ENCODE data around the gene TANGO2. TPM values are rescaled to one million over a fixed set of nuclear protein-coding genes. Genes with fewer than 3 reads are reported as not detected.

TANGO2 gene
- total RNA-seq, 2 donors from 2014 or later, result 10.5 to 19.7 TPM

GRCh38 chr22:20035375-20036083 is 14.6 kb downstream of the TANGO2 start:
- no peak for TF ChIP-seq POLR2A (IDR thresholded peaks at IDR 0.05)
- TF ChIP-seq, protein P1, sequence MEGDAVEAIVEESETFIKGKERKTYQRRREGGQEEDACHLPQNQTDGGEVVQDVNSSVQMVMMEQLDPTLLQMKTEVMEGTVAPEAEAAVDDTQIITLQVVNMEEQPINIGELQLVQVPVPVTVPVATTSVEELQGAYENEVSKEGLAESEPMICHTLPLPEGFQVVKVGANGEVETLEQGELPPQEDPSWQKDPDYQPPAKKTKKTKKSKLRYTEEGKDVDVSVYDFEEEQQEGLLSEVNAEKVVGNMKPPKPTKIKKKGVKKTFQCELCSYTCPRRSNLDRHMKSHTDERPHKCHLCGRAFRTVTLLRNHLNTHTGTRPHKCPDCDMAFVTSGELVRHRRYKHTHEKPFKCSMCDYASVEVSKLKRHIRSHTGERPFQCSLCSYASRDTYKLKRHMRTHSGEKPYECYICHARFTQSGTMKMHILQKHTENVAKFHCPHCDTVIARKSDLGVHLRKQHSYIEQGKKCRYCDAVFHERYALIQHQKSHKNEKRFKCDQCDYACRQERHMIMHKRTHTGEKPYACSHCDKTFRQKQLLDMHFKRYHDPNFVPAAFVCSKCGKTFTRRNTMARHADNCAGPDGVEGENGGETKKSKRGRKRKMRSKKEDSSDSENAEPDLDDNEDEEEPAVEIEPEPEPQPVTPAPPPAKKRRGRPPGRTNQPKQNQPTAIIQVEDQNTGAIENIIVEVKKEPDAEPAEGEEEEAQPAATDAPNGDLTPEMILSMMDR (IDR thresholded peaks at IDR 0.05), result no peak
- H3K4me3 ChIP-seq, result no peak overlapping the region
- H3K27me3 ChIP-seq, result no peaks in the 10 kb centered on the region
- intact Hi-C loops (cut with DNase I), result no loop called here
- ATAC-seq (no peak), DNase-seq (no peak)
- H3K9me3 ChIP-seq, result no peaks in the 10 kb centered on the region
- 87 to 89% methylated on average over 14 to 15 of the region's 16 CpGs for WGBS, 2 donors
- H3K4me1 ChIP-seq, result peaks cover 24% of the 10 kb centered on the region
- no peaks in the 10 kb centered on the region for H3K36me3 ChIP-seq (replicated peaks in 1 of 2; ENCODE audit: insufficient read depth in 1 of 2, low read depth in 2 of 2)
- H3K27ac ChIP-seq, result no peak overlapping the region

GRCh38 chr22:20036084-20036482 is 15.2 kb downstream of the TANGO2 start:
- TF ChIP-seq, protein P1 (IDR thresholded peaks at IDR 0.05), result no peak
- no peak for TF ChIP-seq POLR2A (IDR thresholded peaks at IDR 0.05)
- DNase-seq, result no peak
- Histone ChIP-seq H3K36me3 (replicated peaks in 1 of 2; ENCODE audit: insufficient read depth in 1 of 2, low read depth in 2 of 2) (no peaks in the 10 kb centered on the region), H3K27me3 (no peaks in the 10 kb centered on the region), H3K4me1 (peaks cover 24% of the 10 kb centered on the region), H3K9me3 (no peaks in the 10 kb centered on the region), H3K4me3 (no peak overlapping the region), H3K27ac (no peak overlapping the region)
- intact Hi-C loops (cut with DNase I), result no loop called here
- WGBS, 2 donors, result 93 to 95% methylated on average over 9 to 10 of the region's 10 CpGs
- no peak for ATAC-seq

GRCh38 chr22:20036535-20037392 is 15.9 kb downstream of the TANGO2 start:
- WGBS, 2 donors, result 92 to 95% methylated on average over 23 to 25 of the region's 25 CpGs
- Histone ChIP-seq H3K4me3 (no peak overlapping the region), H3K27me3 (no peaks in the 10 kb centered on the region), H3K4me1 (peaks cover 24% of the 10 kb centered on the region), H3K36me3 (replicated peaks in 1 of 2; ENCODE audit: insufficient read depth in 1 of 2, low read depth in 2 of 2) (no peaks in the 10 kb centered on the region), H3K9me3 (no peaks in the 10 kb centered on the region), H3K27ac (no peak overlapping the region)
- DNase-seq, result no peak
- intact Hi-C loops (cut with DNase I), result no loop called here
- ATAC-seq, result no peak
- TF ChIP-seq, protein P1 (IDR thresholded peaks at IDR 0.05), result no peak
- TF ChIP-seq POLR2A (IDR thresholded peaks at IDR 0.05), result no peak

DNA sequence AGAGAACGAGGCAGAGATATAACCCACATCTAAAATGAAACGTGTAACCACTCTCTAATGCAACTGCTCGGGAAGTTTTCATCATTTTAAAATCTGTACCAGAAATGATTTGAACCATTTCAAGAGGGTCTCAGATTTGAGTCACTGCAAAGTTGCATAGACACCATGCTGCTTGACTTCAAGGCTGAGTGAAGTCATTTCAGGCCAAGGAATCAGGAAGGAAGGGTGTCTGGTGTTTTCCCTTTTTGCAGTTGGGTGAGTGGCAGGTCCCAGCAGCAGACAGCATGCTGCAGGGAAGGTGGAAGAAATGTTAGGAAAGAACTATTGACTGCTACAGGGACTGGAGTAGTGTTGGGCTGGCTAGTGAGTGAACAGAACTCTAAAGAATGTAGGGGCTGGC is 16.5 kb downstream of the TANGO2 start:
- TF ChIP-seq, protein P1 (IDR thresholded peaks at IDR 0.05), result no peak
- no peak for TF ChIP-seq POLR2A (IDR thresholded peaks at IDR 0.05)
- H3K4me1 ChIP-seq, result peaks cover 17% of the 10 kb centered on the region
- intact Hi-C loops (cut with DNase I), result no loop called here
- 85 to 87% methylated on average over 3 of the region's 3 CpGs for WGBS, 2 donors
- H3K9me3 ChIP-seq, result no peaks in the 10 kb centered on the region
- DNase-seq (no peak), ATAC-seq (no peak)
- H3K27ac ChIP-seq, result no peak overlapping the region
- no peak overlapping the region for H3K4me3 ChIP-seq
- H3K36me3 ChIP-seq (replicated peaks in 1 of 2; ENCODE audit: insufficient read depth in 1 of 2, low read depth in 2 of 2), result no peaks in the 10 kb centered on the region
- no peaks in the 10 kb centered on the region for H3K27me3 ChIP-seq

All from body of pancreas (tissue), 4 donors.